Measurements from ENCODE around the gene OR2T11.
"Not testable (repeated sequence)": the region's sequence is repeated elsewhere in the genome, so short reads cannot be mapped to it uniquely, and the experiment has no call there.

Gene OR2T11

GRCh38 chr1:248634991-248635390 is at the start of gene OR2T11:
TSS of gene OR2T11 (minus strand) at chr1:248635091. CDS start at chr1:248627128, 7,963 bp downstream.
- H3K27ac ChIP-seq; H3K4me2 ChIP-seq; H3K27me3 ChIP-seq; H3K9ac ChIP-seq; H3K4me3 ChIP-seq; H3K4me1 ChIP-seq; H3K9me3 ChIP-seq (replicated peaks in 1 of 11); H3K36me3 ChIP-seq; H4K20me1 ChIP-seq: not testable (repeated sequence)

- Histone ChIP-seq H3K9ac (no peak overlapping the region), H3K4me2 (no peak overlapping the region), H3K27me3 (no peaks in the 10 kb centered on the region), H3K9me3 (replicated peaks in 1 of 11) (peaks cover 0 to 8% (median 0%) of the 10 kb centered on the region in 11 experiments; a peak in 9 of 22 replicates), H4K20me1 (no peaks in the 10 kb centered on the region), H3K4me1 (no peaks in the 10 kb centered on the region), H3K36me3 (no peaks in the 10 kb centered on the region), H3K4me3 (no peak overlapping the region), H3K27ac (no peak overlapping the region)
- no peak for TF ChIP-seq Cebpa-rat (IDR thresholded peaks at IDR 0.05)
These were observed 46.8 kb upstream of the OR2T11 start for GRCh38 chr1:248681651-248682050.

- Histone ChIP-seq H3K27ac (no peak overlapping the region), H3K9me3 (replicated peaks in 1 of 11) (peaks cover 36 to 56% (median 48%) of the 10 kb centered on the region in 11 experiments), H3K4me2 (no peak overlapping the region), H4K20me1 (no peaks in the 10 kb centered on the region), H3K27me3 (no peaks in the 10 kb centered on the region), H3K4me3 (no peak overlapping the region), H3K9ac (no peak overlapping the region), H3K4me1 (no peaks in the 10 kb centered on the region), H3K36me3 (no peaks in the 10 kb centered on the region)
- TF ChIP-seq Cebpa-rat (IDR thresholded peaks at IDR 0.05) = no peak
These were observed 35.1 kb upstream of the OR2T11 start for GRCh38 chr1:248670003-248670402.

GRCh38 chr1:248663453-248664328 is 28.8 kb upstream of the OR2T11 start:
- H3K4me2 ChIP-seq = not testable (repeated sequence)

GRCh38 chr1:248656797-248657196 is 21.9 kb upstream of the OR2T11 start:
- H3K27ac ChIP-seq; H3K4me2 ChIP-seq; H3K36me3 ChIP-seq; H4K20me1 ChIP-seq; H3K27me3 ChIP-seq; H3K9ac ChIP-seq; H3K4me3 ChIP-seq; H3K9me3 ChIP-seq (replicated peaks in 1 of 11); H3K4me1 ChIP-seq: not testable (repeated sequence)

More at GRCh38 chr1:248663453-248664328, 28.8 kb upstream of the OR2T11 start:
- H3K9ac ChIP-seq, H3K36me3 ChIP-seq, H3K4me3 ChIP-seq, H3K4me1 ChIP-seq, H4K20me1 ChIP-seq, H3K27ac ChIP-seq, H3K27me3 ChIP-seq: not testable (repeated sequence)
- H3K9me3 ChIP-seq (replicated peaks in 1 of 11) = peaks cover 8 to 22% (median 14%) of the 10 kb centered on the region in 11 experiments; a peak in 21 of 22 replicates

- not testable (repeated sequence) for H3K4me3 ChIP-seq; H3K9ac ChIP-seq; H4K20me1 ChIP-seq; H3K9me3 ChIP-seq (replicated peaks in 1 of 11); H3K27ac ChIP-seq; H3K27me3 ChIP-seq; H3K4me2 ChIP-seq; H3K36me3 ChIP-seq; H3K4me1 ChIP-seq
These were observed 20.5 kb upstream of the OR2T11 start, which contains the start of gene OR2T27 for GRCh38 chr1:248655354-248655753. TSS of gene OR2T27 (minus strand) at chr1:248655528. CDS start at chr1:248650884, 4,644 bp downstream.

- H4K20me1 ChIP-seq; H3K4me1 ChIP-seq; H3K9me3 ChIP-seq (replicated peaks in 1 of 11); H3K36me3 ChIP-seq; H3K9ac ChIP-seq; H3K27me3 ChIP-seq; H3K27ac ChIP-seq; H3K4me3 ChIP-seq; H3K4me2 ChIP-seq: not testable (repeated sequence)
These were observed 14.1 kb upstream of the OR2T11 start for GRCh38 chr1:248648770-248649536.

- not testable (repeated sequence) for H3K4me3 ChIP-seq; H3K4me1 ChIP-seq; H3K4me2 ChIP-seq; H3K9me3 ChIP-seq (replicated peaks in 1 of 11); H3K27me3 ChIP-seq; H3K27ac ChIP-seq; H3K9ac ChIP-seq; H4K20me1 ChIP-seq; H3K36me3 ChIP-seq
These were observed 10.3 kb upstream of the OR2T11 start, which contains the start of gene OR2T35 for GRCh38 chr1:248645178-248645577. TSS of gene OR2T35 (minus strand) at chr1:248645278. CDS start at chr1:248639258, 6,020 bp downstream.

GRCh38 chr1:248642971-248643651 is 8.2 kb upstream of the OR2T11 start:
- H3K27ac ChIP-seq; H3K4me3 ChIP-seq; H3K27me3 ChIP-seq; H3K4me2 ChIP-seq; H4K20me1 ChIP-seq; H3K4me1 ChIP-seq; H3K9me3 ChIP-seq (replicated peaks in 1 of 11); H3K9ac ChIP-seq; H3K36me3 ChIP-seq: not testable (repeated sequence)

GRCh38 chr1:248641583-248641982 is 6.7 kb upstream of the OR2T11 start:
- H3K4me3 ChIP-seq; H3K4me2 ChIP-seq; H3K36me3 ChIP-seq; H4K20me1 ChIP-seq; H3K9ac ChIP-seq; H3K9me3 ChIP-seq (replicated peaks in 1 of 11); H3K27me3 ChIP-seq; H3K27ac ChIP-seq; H3K4me1 ChIP-seq: not testable (repeated sequence)

GRCh38 chr1:248640906-248641305 is 6.0 kb upstream of the OR2T11 start:
- not testable (repeated sequence) for H3K9me3 ChIP-seq (replicated peaks in 1 of 11); H3K27ac ChIP-seq; H4K20me1 ChIP-seq; H3K9ac ChIP-seq; H3K4me3 ChIP-seq; H3K36me3 ChIP-seq; H3K4me2 ChIP-seq; H3K27me3 ChIP-seq; H3K4me1 ChIP-seq

- not testable (repeated sequence) for H4K20me1 ChIP-seq; H3K4me2 ChIP-seq; H3K9ac ChIP-seq; H3K36me3 ChIP-seq; H3K4me1 ChIP-seq; H3K9me3 ChIP-seq (replicated peaks in 1 of 11); H3K27me3 ChIP-seq; H3K4me3 ChIP-seq; H3K27ac ChIP-seq
These were observed 4.8 kb upstream of the OR2T11 start for GRCh38 chr1:248639652-248640051.

GRCh38 chr1:248636612-248637011 is 1.7 kb upstream of the OR2T11 start:
- H3K4me1 ChIP-seq; H3K9me3 ChIP-seq (replicated peaks in 1 of 11); H3K36me3 ChIP-seq; H3K27ac ChIP-seq; H3K27me3 ChIP-seq; H3K9ac ChIP-seq; H3K4me2 ChIP-seq; H4K20me1 ChIP-seq; H3K4me3 ChIP-seq: not testable (repeated sequence)

All from BLaER1 treated with 17β-estradiol and CSF1 and Interleukin-3, amounts not matched to agents 10 nM and 100 nM (cell line).